HEK293 (cell line): ENCODE results near the gene INTS13.

Source experiments
- CTCF ChIA-PET: fragments of 350-600 bp; formaldehyde crosslinking; extraction: SDS; loops from one replicate; lab custom pipeline; 2021; ENCODE audit warnings: antibody characterized with exemption; lab: Yijun Ruan, JAX
- POLR2A ChIA-PET: fragments of 300-600 bp; formaldehyde crosslinking; extraction: SDS; loops from one replicate; lab custom pipeline; 2020; ENCODE audit warnings: antibody characterized with exemption, inconsistent platforms; lab: Yijun Ruan, JAX
- H3K27ac ChIP-seq: fragments of 200-500 bp; sonication (Bioruptor generic); 2 replicates; pipeline ENCODE4 v1.5.1; 2014; ENCODE audit warnings: low read depth, low read length, control low read depth, inconsistent platforms; ENCODE audit errors: extremely low read depth
- H3K36me3 ChIP-seq, 2 experiments: fragments of 200-500 bp in 1 of 2; sonication (Bioruptor generic) in 1 of 2; 1 replicate in 1 of 2; 2 replicates in 1 of 2; pipeline ENCODE4 v1.5.1; 2014 to 2017; ENCODE audit warnings: inconsistent platforms in 2 of 2, low read length in 2 of 2; ENCODE audit not compliant: control insufficient read depth in 2 of 2, insufficient read depth in 1 of 2
- H3K4me1 ChIP-seq: fragments of 200-500 bp; sonication (Bioruptor generic); 2 replicates; pipeline ENCODE4 v1.5.1; 2014; ENCODE audit warnings: mild to moderate bottlenecking, low read length, inconsistent platforms; ENCODE audit not compliant: control insufficient read depth, insufficient read depth
- H3K4me3 ChIP-seq: 2 replicates; pipeline ENCODE4 v1.5.1; 2011; ENCODE audit warnings: low read depth, mild to moderate bottlenecking, control low read depth, low read length, moderate library complexity
- H3K9me3 ChIP-seq: fragments of 200-500 bp; sonication (Bioruptor generic); 2 replicates; pipeline ENCODE4 v1.5.1; 2014; ENCODE audit warnings: low read depth, low read length, inconsistent platforms; ENCODE audit not compliant: control insufficient read depth, insufficient read depth
- KLF16 ChIP-seq: fragments of 450-650 bp; formaldehyde crosslinking; IDR thresholded peaks from 2 replicates; pipeline ENCODE4 v1.5.1; 2017; ENCODE audit warnings: missing biosample characterization, missing genetic modification characterization
- SCRT1 ChIP-seq: fragments of 450-650 bp; formaldehyde crosslinking; IDR thresholded peaks from 2 replicates; pipeline ENCODE4 v1.5.1; 2016; ENCODE audit warnings: missing biosample characterization, missing genetic modification characterization, borderline replicate concordance
- YY1 ChIP-seq: fragments of 450-650 bp; formaldehyde crosslinking; IDR thresholded peaks from 2 replicates; pipeline ENCODE4 v1.5.1; 2018; ENCODE audit warnings: missing biosample characterization, missing genetic modification characterization
- ZFHX2 ChIP-seq: fragments of 450-650 bp; formaldehyde crosslinking; conservative IDR thresholded peaks from 2 replicates; pipeline ENCODE4 v1.5.1; 2016; ENCODE audit warnings: missing biosample characterization, missing genetic modification characterization
- ZNF146 ChIP-seq: fragments of 450-650 bp; formaldehyde crosslinking; IDR thresholded peaks from 2 replicates; pipeline ENCODE4 v1.5.1; 2016; ENCODE audit warnings: missing biosample characterization, missing genetic modification characterization
- ZNF175 ChIP-seq: fragments of 450-650 bp; formaldehyde crosslinking; IDR thresholded peaks from 2 replicates; pipeline ENCODE4 v1.5.1; 2016; ENCODE audit warnings: missing biosample characterization, missing genetic modification characterization
- ZNF184 ChIP-seq: fragments of 450-650 bp; IDR thresholded peaks from 2 replicates; pipeline ENCODE4 v1.5.1; 2018; ENCODE audit warnings: missing biosample characterization, mild to moderate bottlenecking, missing genetic modification characterization
- ZNF473 ChIP-seq: fragments of 450-650 bp; formaldehyde crosslinking; IDR thresholded peaks from 2 replicates; pipeline ENCODE4 v1.5.1; 2017; ENCODE audit warnings: missing biosample characterization, missing genetic modification characterization
- ZNF623 ChIP-seq: fragments of 450-650 bp; formaldehyde crosslinking; IDR thresholded peaks from 2 replicates; pipeline ENCODE4 v1.5.1; 2016; ENCODE audit warnings: missing biosample characterization, missing genetic modification characterization
- ZNF626 ChIP-seq: fragments of 450-650 bp; sonication (Bioruptor Pico); formaldehyde crosslinking; IDR thresholded peaks from 2 replicates; pipeline ENCODE4 v1.5.1; 2018; ENCODE audit warnings: missing biosample characterization, missing genetic modification characterization, inconsistent platforms
- ZNF707 ChIP-seq: fragments of 450-650 bp; formaldehyde crosslinking; IDR thresholded peaks from 2 replicates; pipeline ENCODE4 v1.5.1; 2016; ENCODE audit warnings: missing biosample characterization, missing genetic modification characterization
- ZNF830 ChIP-seq: fragments of 450-650 bp; IDR thresholded peaks from 2 replicates; pipeline ENCODE4 v1.5.0; 2018; ENCODE audit warnings: missing biosample characterization, missing genetic modification characterization, low read depth, mild to moderate bottlenecking, moderate library complexity
- TF ChIP-seq, protein P1 (sequence below): fragments of 450-650 bp; formaldehyde crosslinking; IDR thresholded peaks from 2 replicates; pipeline ENCODE4 v1.5.1; 2016; ENCODE audit warnings: missing biosample characterization, missing genetic modification characterization
- TF ChIP-seq, protein P2 (sequence below): fragments of 450-650 bp; formaldehyde crosslinking; IDR thresholded peaks from 2 replicates; pipeline ENCODE4 v1.5.1; 2016; ENCODE audit warnings: missing biosample characterization, missing genetic modification characterization
- TF ChIP-seq, protein P3 (sequence below): fragments of 450-650 bp; formaldehyde crosslinking; IDR thresholded peaks from 2 replicates; pipeline ENCODE4 v1.5.1; 2016; ENCODE audit warnings: missing biosample characterization, missing genetic modification characterization
- TF ChIP-seq, protein P4 (sequence below): fragments of 450-650 bp; formaldehyde crosslinking; IDR thresholded peaks from 2 replicates; pipeline ENCODE4 v1.5.1; 2016; ENCODE audit warnings: missing biosample characterization, missing genetic modification characterization, low read depth

INTS13 gene

DNA sequence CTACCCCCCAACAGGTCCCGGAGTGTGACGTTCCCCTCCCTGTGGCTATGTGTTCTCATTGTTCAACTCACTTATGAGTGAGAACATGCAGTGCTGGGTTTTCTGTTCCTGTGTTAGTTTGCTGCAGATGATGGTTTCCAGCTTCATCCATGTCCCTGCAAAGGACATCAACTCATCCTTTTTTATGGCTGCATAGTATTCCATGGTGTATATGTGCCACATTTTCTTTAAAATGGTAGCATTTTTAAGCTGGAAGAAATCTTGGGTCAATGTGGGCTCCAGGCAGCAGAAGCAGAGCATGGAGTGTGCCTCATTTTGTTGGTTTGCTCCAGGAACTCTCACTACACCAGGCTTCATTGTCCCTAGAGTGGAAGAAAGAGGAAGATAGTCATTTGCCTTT, 57.2 kb downstream of the INTS13 start:
- POLR2A ChIA-PET = no interaction called here
- Histone ChIP-seq H3K4me3 (no peak overlapping the region), H3K36me3 (no peaks in the 10 kb centered on the region), H3K27ac (no peak overlapping the region), H3K9me3 (no peaks in the 10 kb centered on the region), H3K4me1 (no peaks in the 10 kb centered on the region)
- TF ChIP-seq KLF16 (tag by site-specific recombination) (no peak), ZNF146 (tag by site-specific recombination) (peak; percentile 89)
- TF ChIP-seq, protein P1, sequence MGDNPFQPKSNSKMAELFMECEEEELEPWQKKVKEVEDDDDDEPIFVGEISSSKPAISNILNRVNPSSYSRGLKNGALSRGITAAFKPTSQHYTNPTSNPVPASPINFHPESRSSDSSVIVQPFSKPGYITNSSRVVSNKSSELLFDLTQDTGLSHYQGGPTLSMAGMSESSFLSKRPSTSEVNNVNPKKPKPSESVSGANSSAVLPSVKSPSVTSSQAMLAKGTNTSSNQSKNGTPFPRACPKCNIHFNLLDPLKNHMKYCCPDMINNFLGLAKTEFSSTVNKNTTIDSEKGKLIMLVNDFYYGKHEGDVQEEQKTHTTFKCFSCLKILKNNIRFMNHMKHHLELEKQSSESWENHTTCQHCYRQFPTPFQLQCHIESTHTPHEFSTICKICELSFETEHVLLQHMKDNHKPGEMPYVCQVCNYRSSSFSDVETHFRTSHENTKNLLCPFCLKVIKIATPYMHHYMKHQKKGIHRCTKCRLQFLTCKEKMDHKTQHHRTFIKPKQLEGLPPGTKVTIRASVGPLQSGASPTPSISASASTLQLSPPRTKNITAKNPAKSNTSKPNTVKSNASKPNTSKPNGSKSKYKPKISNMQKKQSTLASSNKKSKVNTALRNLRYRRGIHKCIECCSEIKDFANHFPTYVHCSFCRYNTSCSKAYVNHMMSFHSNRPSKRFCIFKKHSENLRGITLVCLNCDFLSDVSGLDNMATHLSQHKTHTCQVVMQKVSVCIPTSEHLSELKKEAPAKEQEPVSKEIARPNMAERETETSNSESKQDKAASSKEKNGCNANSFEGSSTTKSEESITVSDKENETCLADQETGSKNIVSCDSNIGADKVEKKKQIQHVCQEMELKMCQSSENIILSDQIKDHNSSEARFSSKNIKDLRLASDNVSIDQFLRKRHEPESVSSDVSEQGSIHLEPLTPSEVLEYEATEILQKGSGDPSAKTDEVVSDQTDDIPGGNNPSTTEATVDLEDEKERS (tag by site-specific recombination) = 0 out of 2 replicates have a peak, but pooled peaks have one; percentile 43
- TF ChIP-seq, protein P2, sequence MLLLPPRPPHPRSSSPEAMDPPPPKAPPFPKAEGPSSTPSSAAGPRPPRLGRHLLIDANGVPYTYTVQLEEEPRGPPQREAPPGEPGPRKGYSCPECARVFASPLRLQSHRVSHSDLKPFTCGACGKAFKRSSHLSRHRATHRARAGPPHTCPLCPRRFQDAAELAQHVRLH = peak; percentile 53; the same call in 1 of the 2 replicates
- CTCF ChIA-PET = interaction anchor here (0.6 kb wide), 1 partner anchor 38 kb away, joined by 3 read pairs; no protein-coding TSS in a partner anchor

DNA sequence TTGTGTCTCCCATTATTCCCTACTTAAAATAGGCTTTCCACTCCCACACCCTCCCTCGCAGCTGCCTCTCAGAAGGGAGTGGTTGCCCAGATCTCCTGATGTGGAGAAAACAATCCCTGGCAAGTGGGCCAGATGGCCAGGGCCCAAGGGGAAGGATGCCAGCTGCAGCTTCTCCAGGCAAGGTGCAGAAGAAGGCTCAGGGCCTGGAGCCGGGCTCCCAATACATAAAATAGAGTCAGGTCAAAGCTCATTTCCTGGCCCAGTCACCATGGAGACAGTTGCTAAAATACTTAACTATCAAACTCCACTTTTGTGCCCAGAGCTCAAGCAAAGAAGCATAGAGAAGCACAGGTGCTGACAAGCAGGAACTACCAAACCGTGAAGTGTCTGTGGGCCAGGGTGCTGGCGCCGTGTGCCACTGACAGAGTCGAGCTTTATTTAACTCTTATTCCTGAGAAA, 59.1 kb downstream of the INTS13 start:
- ChIA-PET CTCF (interaction anchor here (0.6 to 1.1 kb wide), 5 partner anchors 10 to 826 kb away, joined by 3 to 5 read pairs (median 4); no protein-coding TSS in a partner anchor), POLR2A (no interaction called here)
- Histone ChIP-seq H3K36me3 (no peaks in the 10 kb centered on the region), H3K4me1 (no peaks in the 10 kb centered on the region), H3K27ac (no peak overlapping the region), H3K9me3 (no peaks in the 10 kb centered on the region), H3K4me3 (no peak overlapping the region)
- TF ChIP-seq, protein P3, sequence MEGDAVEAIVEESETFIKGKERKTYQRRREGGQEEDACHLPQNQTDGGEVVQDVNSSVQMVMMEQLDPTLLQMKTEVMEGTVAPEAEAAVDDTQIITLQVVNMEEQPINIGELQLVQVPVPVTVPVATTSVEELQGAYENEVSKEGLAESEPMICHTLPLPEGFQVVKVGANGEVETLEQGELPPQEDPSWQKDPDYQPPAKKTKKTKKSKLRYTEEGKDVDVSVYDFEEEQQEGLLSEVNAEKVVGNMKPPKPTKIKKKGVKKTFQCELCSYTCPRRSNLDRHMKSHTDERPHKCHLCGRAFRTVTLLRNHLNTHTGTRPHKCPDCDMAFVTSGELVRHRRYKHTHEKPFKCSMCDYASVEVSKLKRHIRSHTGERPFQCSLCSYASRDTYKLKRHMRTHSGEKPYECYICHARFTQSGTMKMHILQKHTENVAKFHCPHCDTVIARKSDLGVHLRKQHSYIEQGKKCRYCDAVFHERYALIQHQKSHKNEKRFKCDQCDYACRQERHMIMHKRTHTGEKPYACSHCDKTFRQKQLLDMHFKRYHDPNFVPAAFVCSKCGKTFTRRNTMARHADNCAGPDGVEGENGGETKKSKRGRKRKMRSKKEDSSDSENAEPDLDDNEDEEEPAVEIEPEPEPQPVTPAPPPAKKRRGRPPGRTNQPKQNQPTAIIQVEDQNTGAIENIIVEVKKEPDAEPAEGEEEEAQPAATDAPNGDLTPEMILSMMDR (tag by site-specific recombination) = no peak
- TF ChIP-seq ZNF623 (tag by site-specific recombination) (no peak), ZNF184 (tag by site-specific recombination) (no peak), ZNF707 (tag by site-specific recombination) (no peak), ZNF473 (tag by site-specific recombination) (no peak), SCRT1 (tag by site-specific recombination) (no peak), ZNF626 (tag by site-specific recombination) (no peak), ZNF175 (tag by site-specific recombination) (no peak), ZFHX2 (tag by site-specific recombination) (no peak), YY1 (no peak), ZNF830 (tag by site-specific recombination) (no peak)
- TF ChIP-seq, protein P4, sequence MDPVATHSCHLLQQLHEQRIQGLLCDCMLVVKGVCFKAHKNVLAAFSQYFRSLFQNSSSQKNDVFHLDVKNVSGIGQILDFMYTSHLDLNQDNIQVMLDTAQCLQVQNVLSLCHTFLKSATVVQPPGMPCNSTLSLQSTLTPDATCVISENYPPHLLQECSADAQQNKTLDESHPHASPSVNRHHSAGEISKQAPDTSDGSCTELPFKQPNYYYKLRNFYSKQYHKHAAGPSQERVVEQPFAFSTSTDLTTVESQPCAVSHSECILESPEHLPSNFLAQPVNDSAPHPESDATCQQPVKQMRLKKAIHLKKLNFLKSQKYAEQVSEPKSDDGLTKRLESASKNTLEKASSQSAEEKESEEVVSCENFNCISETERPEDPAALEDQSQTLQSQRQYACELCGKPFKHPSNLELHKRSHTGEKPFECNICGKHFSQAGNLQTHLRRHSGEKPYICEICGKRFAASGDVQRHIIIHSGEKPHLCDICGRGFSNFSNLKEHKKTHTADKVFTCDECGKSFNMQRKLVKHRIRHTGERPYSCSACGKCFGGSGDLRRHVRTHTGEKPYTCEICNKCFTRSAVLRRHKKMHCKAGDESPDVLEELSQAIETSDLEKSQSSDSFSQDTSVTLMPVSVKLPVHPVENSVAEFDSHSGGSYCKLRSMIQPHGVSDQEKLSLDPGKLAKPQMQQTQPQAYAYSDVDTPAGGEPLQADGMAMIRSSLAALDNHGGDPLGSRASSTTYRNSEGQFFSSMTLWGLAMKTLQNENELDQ (tag by site-specific recombination) = no peak
